Right renal cortex interstitium (tissue), 3 donors: ENCODE results near the gene SYT1. TPM values are rescaled to one million over a fixed set of nuclear protein-coding genes. Genes with fewer than 3 reads are reported as not detected.
"Not testable (repeated sequence)": the region's sequence is repeated elsewhere in the genome, so short reads cannot be mapped to it uniquely, and the experiment has no call there.

ENCODE experiments used
- DNase-seq, 3 donors: peaks; one replicate each; pipeline ENCODE4 v3.0.0-alpha.2; 2013; ENCODE audit warnings: low read depth in 3 of 3, low spot score in 2 of 3
- polyA plus RNA-seq, 3 donors: library from polyadenylated mRNA; unstranded; fragments of 120-200 nt; gene quantifications; one replicate each; pipeline ENCODE4 v1.2.1, GENCODE V29; 2013; ENCODE audit not compliant: insufficient read length in 3 of 3

SYT1 gene
- polyA plus RNA-seq, 3 donors, result 21.4 to 23.9 (median 21.8) TPM

DNA sequence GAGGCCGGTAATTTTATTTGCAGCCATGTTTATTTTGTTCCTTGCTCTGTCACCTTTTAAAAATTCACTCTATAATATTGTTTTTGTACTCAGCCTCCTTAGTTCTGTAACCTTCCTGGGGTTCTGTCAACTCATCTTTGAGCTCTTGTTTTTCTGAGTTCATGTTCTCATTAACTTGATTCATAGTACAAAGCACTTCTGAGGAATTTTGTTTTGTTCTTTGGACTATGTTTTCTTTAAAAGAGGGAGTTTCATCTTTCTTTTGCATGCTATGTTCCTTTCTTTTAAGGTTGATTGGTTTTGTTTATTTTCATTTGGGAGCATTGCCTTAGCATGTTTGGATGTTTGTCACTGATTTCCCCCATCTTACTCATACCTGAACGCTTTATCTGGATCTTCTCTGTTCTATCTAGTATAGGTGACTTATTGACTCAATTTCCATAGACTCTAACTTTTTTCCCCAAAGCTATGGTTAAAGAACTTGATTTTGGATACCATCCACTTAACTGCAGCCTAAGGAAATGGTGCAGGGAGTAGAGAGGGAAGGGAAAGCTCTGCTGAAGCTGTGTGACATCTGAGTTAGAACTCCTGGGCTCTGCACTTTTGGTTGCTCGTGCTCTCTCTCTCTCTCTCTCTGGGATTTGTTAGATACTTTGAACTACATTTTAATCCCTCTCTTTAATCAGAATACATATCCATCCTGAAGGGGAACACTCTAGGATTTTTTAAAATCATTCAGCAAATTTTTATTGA, 557.7 kb downstream of the SYT1 start:
- DNase-seq, result no peak

- DNase-seq, result no peak
Observed at GRCh38 chr12:79423560-79423959, 559.0 kb downstream of the SYT1 start.

DNA sequence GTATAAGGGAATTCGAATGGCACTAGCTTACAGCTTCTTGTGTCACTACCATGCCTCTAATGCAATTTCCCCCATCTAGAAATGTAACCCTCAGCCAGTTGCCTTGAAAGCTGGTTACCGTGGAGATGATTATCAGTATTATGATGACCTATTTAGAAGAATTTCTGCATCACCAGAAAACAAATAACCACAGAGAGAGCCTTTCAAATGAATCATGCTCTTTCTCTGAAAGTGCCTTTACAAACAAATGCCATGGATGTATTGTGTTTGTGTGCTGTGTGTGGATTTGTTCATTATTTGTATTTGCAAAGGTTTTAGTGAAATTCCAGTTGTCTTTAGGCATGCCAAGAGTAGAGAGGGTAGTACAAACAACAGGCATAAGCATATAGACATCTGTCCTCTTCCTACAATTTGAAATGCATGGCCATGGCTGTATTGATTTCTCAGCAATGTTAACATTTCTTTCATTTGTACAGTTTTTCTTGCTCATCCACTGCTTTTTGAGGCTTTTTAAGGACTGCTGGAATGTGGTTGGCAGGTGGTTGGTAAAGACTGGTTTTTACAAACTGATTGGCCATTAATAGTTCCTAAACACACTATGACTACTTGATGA, 559.6 kb downstream of the SYT1 start:
- no peak for DNase-seq

- DNase-seq, result no peak
Observed at GRCh38 chr12:79426121-79426520, 561.5 kb downstream of the SYT1 start.

DNA sequence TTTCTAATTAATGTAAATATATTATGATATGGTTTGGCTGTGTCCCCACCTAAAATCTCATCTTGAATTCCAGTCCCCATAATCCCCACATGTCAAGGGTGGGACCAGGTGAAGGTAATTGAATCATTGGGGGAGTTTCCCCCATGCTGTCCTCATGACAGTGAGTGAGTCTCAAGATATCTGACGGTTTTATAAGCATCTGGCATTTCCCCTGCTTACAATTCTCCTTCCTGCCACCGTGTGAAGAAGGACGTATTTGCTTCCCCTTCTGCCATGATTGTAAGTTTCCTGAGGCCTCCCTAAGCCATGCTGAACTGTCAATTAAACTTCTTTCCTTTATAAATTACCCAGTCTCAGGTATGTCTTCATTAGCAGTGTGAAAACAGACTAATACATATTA, 562.2 kb downstream of the SYT1 start:
- not testable (repeated sequence) for DNase-seq

GRCh38 chr12:79433465-79434072, 569.0 kb downstream of the SYT1 start:
- no peak for DNase-seq

DNA sequence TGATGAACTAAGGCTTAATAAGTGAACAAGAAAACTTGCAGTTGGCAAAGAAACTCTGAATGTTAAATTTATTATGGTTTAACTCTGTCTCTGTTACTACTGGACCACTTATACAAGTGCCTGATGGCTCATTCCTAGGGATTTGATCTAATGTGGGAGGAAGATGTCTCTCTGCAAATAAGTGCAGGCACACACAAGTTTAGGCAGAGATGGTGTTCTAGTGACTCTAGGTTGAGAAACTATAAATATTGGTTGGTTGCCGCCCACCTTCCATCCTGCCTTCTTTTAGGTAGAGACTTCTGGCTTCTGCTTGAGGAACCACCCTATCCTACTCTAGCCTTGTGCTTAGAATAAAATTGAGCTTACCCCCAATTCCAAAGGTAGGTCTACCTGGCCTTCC, 570.0 kb downstream of the SYT1 start:
- DNase-seq, result no peak

DNA sequence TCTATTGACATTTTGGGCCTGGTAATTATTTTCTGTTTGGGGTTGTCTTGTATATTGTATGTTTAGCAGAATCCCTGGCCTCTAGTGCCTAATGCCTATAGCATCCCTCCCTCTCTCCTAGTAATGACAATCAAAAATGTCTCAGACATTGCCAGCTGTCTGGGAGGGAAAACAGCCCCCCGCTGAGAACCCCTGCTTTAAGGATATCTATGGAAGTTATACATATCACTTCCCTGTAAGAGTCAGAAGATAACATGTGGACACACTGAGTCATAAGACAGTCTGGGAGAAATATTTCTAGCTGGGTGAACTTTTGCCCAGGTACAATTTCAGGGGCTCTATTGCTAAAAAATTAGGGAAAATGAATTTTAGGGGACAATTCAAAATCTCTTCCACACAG, 571.2 kb downstream of the SYT1 start:
- no peak for DNase-seq

DNA sequence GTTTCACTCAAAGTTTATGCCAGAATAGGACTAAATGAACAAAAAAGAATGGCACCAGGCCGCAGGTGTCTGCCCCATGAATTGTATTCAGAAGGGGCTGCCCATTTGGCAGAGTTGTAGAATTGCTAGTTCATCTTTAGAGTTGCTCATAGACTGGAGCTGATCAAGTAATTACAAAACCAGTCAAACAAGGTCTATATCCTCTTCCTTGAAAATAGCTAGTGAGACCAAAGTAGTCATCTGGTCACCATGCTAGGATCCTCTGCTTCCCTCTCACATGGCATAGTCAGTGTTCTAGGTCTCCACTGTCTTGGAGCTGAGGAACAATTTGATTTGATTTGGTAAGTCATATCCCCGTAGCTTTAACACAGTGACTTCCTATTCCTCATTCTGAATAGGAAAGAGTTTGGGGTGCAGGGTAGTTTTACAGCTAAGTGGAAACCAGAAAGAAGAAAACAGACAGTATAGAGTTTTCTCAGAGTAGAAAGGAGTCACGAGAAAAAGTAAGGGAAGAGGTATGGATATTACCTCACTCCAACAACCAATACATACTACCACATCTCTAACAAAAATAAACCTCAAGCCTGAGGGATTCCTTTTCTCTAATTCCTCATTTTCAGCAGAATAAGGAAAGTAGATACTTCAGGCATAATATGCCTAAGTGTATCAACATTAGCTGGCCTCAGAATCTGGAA, 574.1 kb downstream of the SYT1 start:
- no peak for DNase-seq

DNA sequence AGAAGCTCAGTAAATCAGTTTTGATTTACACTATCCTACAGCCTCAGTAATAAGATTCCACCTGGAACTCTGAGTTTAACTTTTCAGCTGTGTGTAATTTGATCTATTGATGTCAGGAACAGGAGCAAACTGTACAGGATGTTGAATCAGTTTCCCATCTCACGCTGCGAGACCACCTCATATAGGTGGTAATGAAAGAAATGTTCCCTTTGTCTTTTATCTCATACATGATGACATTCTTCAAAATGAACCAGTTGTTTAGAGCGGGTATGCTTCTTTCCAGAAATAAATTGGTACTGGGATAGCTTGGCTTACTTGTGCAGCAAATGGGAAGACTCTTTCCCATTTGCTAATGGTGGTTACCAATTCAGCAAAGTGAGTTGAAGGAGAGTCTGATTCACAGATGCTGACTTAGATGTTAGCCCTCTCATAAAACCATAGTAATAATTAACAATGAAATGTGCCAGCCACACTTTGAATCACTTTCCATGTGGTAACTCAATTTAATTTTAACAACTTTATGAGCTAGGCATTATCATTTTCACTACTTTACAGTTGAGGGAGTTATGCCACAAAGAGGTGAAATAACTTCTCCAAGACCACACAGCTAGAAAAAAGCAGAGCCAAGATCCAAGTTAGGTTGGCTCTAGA, 574.7 kb downstream of the SYT1 start:
- DNase-seq, result no peak

- DNase-seq, result no peak
Observed at GRCh38 chr12:79441534-79441933, 577.0 kb downstream of the SYT1 start.

- DNase-seq, result no peak
Observed at GRCh38 chr12:79442396-79442795, 577.8 kb downstream of the SYT1 start.

DNA sequence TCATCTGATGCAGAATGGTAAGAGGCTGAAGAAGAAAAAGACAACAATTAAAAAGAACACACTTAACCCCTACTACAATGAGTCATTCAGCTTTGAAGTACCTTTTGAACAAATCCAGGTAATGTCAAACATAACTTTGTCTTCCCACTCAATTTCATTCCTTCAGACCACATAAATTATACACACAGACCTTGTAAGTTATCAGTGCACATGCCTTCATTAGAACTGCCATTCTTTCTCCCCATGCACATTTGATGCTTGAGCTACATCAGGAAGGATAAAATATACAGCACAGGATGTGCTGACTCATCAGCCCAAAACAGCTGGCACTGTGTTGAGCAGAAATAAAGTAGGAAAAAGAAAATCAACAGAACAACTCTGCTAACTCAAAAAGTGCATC, 579.5 kb downstream of the SYT1 start:
- no peak for DNase-seq

DNA sequence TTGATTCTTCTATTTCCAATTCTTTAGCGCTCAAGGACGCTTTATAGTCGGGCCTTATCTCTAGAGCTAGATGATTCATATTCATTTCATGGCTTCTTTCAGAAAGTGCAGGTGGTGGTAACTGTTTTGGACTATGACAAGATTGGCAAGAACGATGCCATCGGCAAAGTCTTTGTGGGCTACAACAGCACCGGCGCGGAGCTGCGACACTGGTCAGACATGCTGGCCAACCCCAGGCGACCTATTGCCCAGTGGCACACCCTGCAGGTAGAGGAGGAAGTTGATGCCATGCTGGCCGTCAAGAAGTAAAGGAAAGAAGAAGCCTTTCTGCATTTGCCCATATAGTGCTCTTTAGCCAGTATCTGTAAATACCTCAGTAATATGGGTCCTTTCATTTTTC, 584.2 kb downstream of the SYT1 start:
- DNase-seq, result no peak

DNA sequence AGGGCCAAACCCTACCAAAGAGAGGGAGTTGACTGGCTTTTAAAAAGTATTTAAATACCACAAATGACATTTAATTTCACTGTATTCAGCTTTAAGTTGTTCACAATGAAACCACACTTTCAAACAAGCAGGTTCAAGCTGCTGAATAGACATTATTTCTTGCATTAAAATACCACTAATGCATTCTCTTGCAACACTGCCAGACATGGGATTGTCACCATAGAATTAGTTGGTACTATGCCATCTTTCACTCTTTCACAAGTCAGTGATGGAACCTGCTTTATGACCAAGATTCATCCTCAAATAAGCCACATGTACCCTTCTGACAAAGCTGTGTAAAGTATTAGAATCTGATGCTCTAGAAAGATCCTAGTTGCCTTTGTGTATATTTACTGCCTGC, 586.8 kb downstream of the SYT1 start:
- DNase-seq, result no peak

GRCh38 chr12:79451978-79452377, 587.4 kb downstream of the SYT1 start:
- DNase-seq, result no peak

- DNase-seq, result no peak
Observed at GRCh38 chr12:79452906-79453305, 588.3 kb downstream of the SYT1 start.

DNA sequence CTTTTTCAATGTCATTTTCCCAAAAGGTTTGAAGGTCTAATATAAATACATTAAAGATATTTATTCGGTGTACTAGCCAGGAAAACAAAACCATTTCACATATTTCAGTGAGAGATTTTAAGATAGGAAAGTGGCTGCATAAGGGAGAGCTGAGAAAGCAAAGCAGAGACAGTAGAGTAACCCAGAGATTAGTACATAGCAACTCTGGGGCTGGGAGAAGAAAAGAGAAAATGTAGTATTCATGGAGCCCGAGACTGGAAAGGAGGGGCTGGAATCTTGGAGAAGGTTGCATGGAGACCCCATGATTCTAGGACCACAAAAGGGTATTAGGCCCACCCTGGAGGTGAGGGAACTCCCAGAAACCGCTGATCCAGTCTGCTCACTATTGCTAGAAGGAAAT, 589.2 kb downstream of the SYT1 start:
- DNase-seq, result no peak

DNA sequence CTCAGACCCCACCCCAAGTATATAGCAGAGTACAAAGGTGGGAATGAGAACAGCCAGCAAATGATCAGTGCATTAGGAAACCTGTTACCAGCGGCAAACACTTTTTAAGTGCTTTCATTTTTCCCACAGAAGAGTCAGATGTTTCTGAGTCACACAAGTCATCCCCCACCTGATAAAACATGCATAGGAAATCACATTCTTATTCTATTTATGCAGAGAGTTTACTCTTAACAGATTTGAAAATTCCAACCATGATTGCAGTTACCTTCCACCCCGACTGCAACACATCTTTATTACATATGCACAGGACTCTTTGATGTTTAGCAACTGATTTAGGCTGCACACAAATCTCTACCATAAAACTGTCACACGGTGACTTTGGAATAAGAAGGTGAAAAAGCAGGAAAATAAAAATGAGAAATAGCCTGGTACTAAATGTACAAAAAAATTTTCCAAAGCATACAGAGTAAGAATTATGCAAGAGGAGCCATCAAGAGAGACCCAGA, 589.8 kb downstream of the SYT1 start:
- peak; percentile 41 to 76 (median 60) for DNase-seq

- no peak for DNase-seq
Observed at GRCh38 chr12:79455286-79455685, 590.7 kb downstream of the SYT1 start.

- DNase-seq, result no peak
Observed at GRCh38 chr12:79482323-79482722, 617.7 kb downstream of the SYT1 start.
